Measurements from ENCODE around the gene SLC52A3. TPM values are rescaled to one million over a fixed set of nuclear protein-coding genes. Genes with fewer than 3 reads are reported as not detected.

The SLC52A3 gene
- total and polyA plus RNA-seq, 9 of the 15 experiments (the other 6 are each of a cell fraction or from before 2014, with no cell fraction given): 0.06 to 0.60 (median 0.11) TPM

DNA sequence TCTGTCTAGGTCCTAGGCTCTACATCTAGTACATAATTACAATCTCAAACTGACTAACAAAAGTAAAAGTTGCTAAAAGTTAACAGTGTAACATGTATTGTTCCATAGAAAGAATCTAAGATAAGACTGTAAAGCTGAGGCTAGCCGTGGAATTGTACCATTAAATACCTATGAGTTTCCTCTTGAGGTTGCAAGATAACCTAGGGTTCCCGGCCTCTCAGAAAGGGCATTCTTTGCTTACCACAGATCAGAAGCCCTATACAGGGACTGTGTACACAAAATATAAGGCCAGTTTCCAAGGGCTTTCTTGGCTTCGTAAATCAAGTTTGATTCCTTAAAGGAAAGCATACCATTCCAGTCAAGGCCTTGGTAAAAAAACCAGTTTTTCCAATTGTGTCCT is 11.5 kb upstream of the SLC52A3 start:
- WGBS (ENCODE audit: insufficient coverage, low coverage, missing lambda C conversion rate): 21% methylated on average over 3 of the region's 3 CpGs
- H3K4me3 ChIP-seq: no peak overlapping the region
- ChIA-PET POLR2A (no interaction called here), CTCF (ENCODE audit: low intra/inter-chr PET ratio) (no interaction called here)
- H3K9me3 ChIP-seq (replicated peaks; ENCODE audit: control insufficient read depth, insufficient read depth, low read depth, low read length): no peaks in the 10 kb centered on the region
- peaks cover 4 to 12% of the 10 kb centered on the region in 2 experiments; a peak in 3 of 5 replicates for H3K4me1 ChIP-seq (replicated peaks in 1 of 2; ENCODE audit: control insufficient read depth in 2 of 2, insufficient read depth in 2 of 2, low read length in 2 of 2)
- no peak for TF ChIP-seq ZNF76 (CRISPR knock-in tag; IDR thresholded peaks at IDR 0.05; ENCODE audit: borderline replicate concordance)
- TF ChIP-seq ZNF780A (CRISPR knock-in tag; IDR thresholded peaks at IDR 0.05): no peak
- no peak for TF ChIP-seq TCFL5 (CRISPR knock-in tag; conservative IDR thresholded peaks at IDR 0.05)
- TF ChIP-seq FOXA3 (CRISPR knock-in tag; conservative IDR thresholded peaks at IDR 0.05 in 1 of 2, IDR thresholded peaks at IDR 0.05 in 1 of 2): no peak
- no peak for TF ChIP-seq BDP1 (IDR thresholded peaks at IDR 0.05; ENCODE audit: insufficient read depth, insufficient read length)
- TF ChIP-seq, protein P1, sequence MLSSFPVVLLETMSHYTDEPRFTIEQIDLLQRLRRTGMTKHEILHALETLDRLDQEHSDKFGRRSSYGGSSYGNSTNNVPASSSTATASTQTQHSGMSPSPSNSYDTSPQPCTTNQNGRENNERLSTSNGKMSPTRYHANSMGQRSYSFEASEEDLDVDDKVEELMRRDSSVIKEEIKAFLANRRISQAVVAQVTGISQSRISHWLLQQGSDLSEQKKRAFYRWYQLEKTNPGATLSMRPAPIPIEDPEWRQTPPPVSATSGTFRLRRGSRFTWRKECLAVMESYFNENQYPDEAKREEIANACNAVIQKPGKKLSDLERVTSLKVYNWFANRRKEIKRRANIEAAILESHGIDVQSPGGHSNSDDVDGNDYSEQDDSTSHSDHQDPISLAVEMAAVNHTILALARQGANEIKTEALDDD (IDR thresholded peaks at IDR 0.05): no peak
- no peak for TF ChIP-seq U2AF1 (optimal IDR thresholded peaks at IDR 0.05; ENCODE audit: low read depth, low read length)
- no peaks in the 10 kb centered on the region for H4K20me1 ChIP-seq (replicated peaks; ENCODE audit: control insufficient read depth, insufficient read depth, low read length)
- no peak for FAIRE-seq
- ATAC-seq: no peak
- in situ Hi-C loops (cut with MboI): no loop called here
- no peak overlapping the region for H3K27ac ChIP-seq (ENCODE audit: extremely low read depth, low read depth, low read length)
- H3K79me2 ChIP-seq (ENCODE audit: control insufficient read depth, insufficient read depth, low read length): no peaks in the 10 kb centered on the region
- DNase-seq (ENCODE audit: extremely low read depth in 1 of 4, low spot score in 3 of 4): no peak
- intact Hi-C loops (cut with micrococcal nuclease): no loop called here
- no peak overlapping the region for H3K9ac ChIP-seq (ENCODE audit: insufficient read depth in 1 of 2, low read depth in 2 of 2, low read length in 2 of 2)
- H3K36me3 ChIP-seq (ENCODE audit: control insufficient read depth, insufficient read depth, low read length): no peaks in the 10 kb centered on the region
- H3K27me3 ChIP-seq (ENCODE audit: control insufficient read depth in 2 of 2, insufficient read depth in 2 of 2, low read length in 2 of 2): no peaks in the 10 kb centered on the region
- H2AFZ ChIP-seq (ENCODE audit: low read depth, low read length): 0 out of 2 replicates have a peak overlapping the region, but pooled peaks have one; percentile 32
- H3K4me2 ChIP-seq (ENCODE audit: insufficient read depth, low read length): no peak overlapping the region
- no TSS peak for BruUV-seq (replicated peaks)
- H3K9me1 ChIP-seq (ENCODE audit: control insufficient read depth, insufficient read depth, low read length): no peaks in the 10 kb centered on the region

Data from K562 (cell line).